Epithelial cell of proximal tubule (primary cell): Measurements from ENCODE around the gene FBXO48. TPM values are rescaled to one million over a fixed set of nuclear protein-coding genes. Genes with fewer than 3 reads are reported as not detected.
"Not testable (repeated sequence)": the region's sequence is repeated elsewhere in the genome, so short reads cannot be mapped to it uniquely, and the experiment has no call there.

ENCODE experiments used
- DNase-seq: peaks from one replicate; pipeline ENCODE4 v3.0.0-alpha.2; 2011; ENCODE audit warnings: low read depth
- H3K4me3 ChIP-seq: 2 replicates; pipeline ENCODE4 v1.5.1; 2011; ENCODE audit warnings: low read depth, mild to moderate bottlenecking, low read length
- CTCF ChIP-seq: conservative IDR thresholded peaks from 2 replicates; pipeline ENCODE4 v1.5.1; 2012; ENCODE audit warnings: low read depth, mild to moderate bottlenecking, low read length
- total RNA-seq: library from RNA; depleted of rRNA; stranded (reverse); fragments of >200 nt; gene quantifications from 2 replicates; pipeline ENCODE4 v1.2.3, GENCODE V29; 2015

Gene FBXO48
- total RNA-seq, 1 donor from 2014 or later: 1.5 TPM

GRCh38 chr2:68505603-68506159, 38.6 kb upstream of the FBXO48 start:
- no peak overlapping the region for H3K4me3 ChIP-seq
- no peak for DNase-seq
- TF ChIP-seq CTCF: no peak

GRCh38 chr2:68501768-68502167, 34.7 kb upstream of the FBXO48 start:
- DNase-seq: no peak
- H3K4me3 ChIP-seq: no peak overlapping the region
- no peak for TF ChIP-seq CTCF

GRCh38 chr2:68500649-68501048, 33.6 kb upstream of the FBXO48 start:
- no peak overlapping the region for H3K4me3 ChIP-seq
- TF ChIP-seq CTCF: no peak
- DNase-seq: no peak

- no peak for DNase-seq
- no peak for TF ChIP-seq CTCF
- H3K4me3 ChIP-seq: no peak overlapping the region
Observed at GRCh38 chr2:68499133-68499532, 32.0 kb upstream of the FBXO48 start.

DNA sequence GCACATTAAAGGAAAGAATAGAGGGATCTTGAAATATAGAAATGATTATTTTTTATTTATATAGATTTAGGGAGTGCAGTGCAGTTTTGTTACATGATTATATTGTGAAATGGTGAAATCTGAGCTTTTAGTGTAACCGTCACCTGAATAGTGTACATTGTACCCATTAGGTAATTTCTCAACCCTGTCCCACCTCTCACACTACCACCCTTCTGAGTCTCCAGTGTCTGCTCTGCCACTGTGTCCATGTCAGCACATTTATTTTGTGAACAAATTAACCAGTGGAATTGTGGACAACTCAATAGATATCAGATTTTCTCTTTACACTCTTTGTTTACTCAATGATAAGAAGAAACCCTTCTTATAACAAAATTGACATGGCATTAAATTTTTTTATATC, 24.5 kb upstream of the FBXO48 start:
- no peak for TF ChIP-seq CTCF
- no peak for DNase-seq
- H3K4me3 ChIP-seq: no peak overlapping the region

GRCh38 chr2:68489282-68489681, 22.2 kb upstream of the FBXO48 start:
- TF ChIP-seq CTCF: no peak
- H3K4me3 ChIP-seq: no peak overlapping the region

DNA sequence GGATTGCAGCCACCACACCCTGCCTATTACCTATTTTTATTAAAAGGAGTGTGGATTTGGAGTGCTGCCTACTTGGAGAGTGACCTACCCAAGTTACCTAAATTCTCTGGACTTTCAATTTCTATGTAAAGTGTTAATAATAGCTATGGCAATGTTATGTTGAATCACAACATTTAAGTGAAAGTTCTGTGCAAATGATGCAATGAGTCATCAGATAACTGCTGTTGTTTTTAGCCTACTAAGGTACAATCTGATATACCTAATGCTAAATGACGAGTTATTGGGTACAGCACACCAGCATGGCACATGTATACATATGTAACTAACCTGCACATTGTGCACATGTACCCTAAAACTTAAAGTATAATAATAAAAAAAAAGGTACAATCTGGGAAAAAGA, 21.5 kb upstream of the FBXO48 start:
- not testable (repeated sequence) for H3K4me3 ChIP-seq, DNase-seq

More at GRCh38 chr2:68489282-68489681, 22.2 kb upstream of the FBXO48 start:
- DNase-seq: no peak
